Neural cell (in vitro differentiated cells): Measurements from ENCODE around the gene SYNPO2. TPM values are rescaled to one million over a fixed set of nuclear protein-coding genes. Genes with fewer than 3 reads are reported as not detected.

Source experiments
- H2AFZ ChIP-seq: fragments of 200-600, 300-800 bp; sonication (generic), shearing (Covaris generic); 2 replicates; pipeline ENCODE4 v1.6.0; 2014; ENCODE audit warnings: low read depth, mild to moderate bottlenecking, antibody characterized with exemption, low read length, moderate library complexity
- H3F3A ChIP-seq: fragments of 200-600 bp; shearing (Covaris generic); 2 replicates; pipeline ENCODE4 v1.6.1; 2016; ENCODE audit warnings: mild to moderate bottlenecking, moderate library complexity, mixed read lengths, antibody characterized with exemption, low read length; ENCODE audit not compliant: insufficient read depth, poor library complexity, severe bottlenecking
- H3K27ac ChIP-seq: fragments of 200-600, 300-800 bp; sonication (generic), shearing (Covaris generic); 2 replicates; pipeline ENCODE4 v1.5.1; 2014; ENCODE audit warnings: mild to moderate bottlenecking, low read length, moderate library complexity
- H3K27me3 ChIP-seq: fragments of 300-800, 200-600 bp; sonication (generic), shearing (Covaris generic); 2 replicates; pipeline ENCODE4 v1.6.0; 2014; ENCODE audit warnings: mild to moderate bottlenecking, low read depth, low read length, moderate library complexity; ENCODE audit not compliant: insufficient read depth
- H3K36me3 ChIP-seq: fragments of 300-800, 200-600 bp; sonication (generic), shearing (Covaris generic); 2 replicates; pipeline ENCODE4 v1.5.1; 2014; ENCODE audit warnings: mild to moderate bottlenecking, antibody characterized with exemption, low read length, moderate library complexity; ENCODE audit not compliant: insufficient read depth
- H3K4me2 ChIP-seq: fragments of 300-800, 200-600 bp; sonication (generic), shearing (Covaris generic); 2 replicates; pipeline ENCODE4 v1.6.0; 2014; ENCODE audit warnings: mild to moderate bottlenecking, low read length
- H3K4me3 ChIP-seq: fragments of 300-800, 200-600 bp; sonication (generic), shearing (Covaris generic); 2 replicates; pipeline ENCODE4 v1.5.1; 2014; ENCODE audit warnings: mild to moderate bottlenecking, low read length, moderate library complexity
- H3K79me2 ChIP-seq: fragments of 200-600 bp; shearing (Covaris generic); replicated peaks from 2 replicates; pipeline ENCODE4 v1.6.0; 2014; ENCODE audit warnings: mild to moderate bottlenecking, low read length, moderate library complexity; ENCODE audit not compliant: insufficient read depth
- H3K9ac ChIP-seq: fragments of 300-800, 200-600 bp; sonication (generic), shearing (Covaris generic); 2 replicates; pipeline ENCODE4 v1.6.1; 2016; ENCODE audit warnings: mild to moderate bottlenecking, low read length, mixed read lengths
- H3K9me2 ChIP-seq: fragments of 200-600 bp; shearing (Covaris generic); 2 replicates; pipeline ENCODE4 v1.6.1; 2016; ENCODE audit warnings: mild to moderate bottlenecking, low read length, mixed read lengths; ENCODE audit not compliant: insufficient read depth
- H3K9me3 ChIP-seq: fragments of 200-600, 300-800 bp; sonication (generic), shearing (Covaris generic); 2 replicates; pipeline ENCODE4 v1.6.1; 2016; ENCODE audit warnings: mild to moderate bottlenecking, mixed run types, low read length, moderate library complexity, mixed read lengths
- H4K20me1 ChIP-seq: fragments of 200-600 bp; shearing (Covaris generic); 2 replicates; pipeline ENCODE4 v1.6.1; 2016; ENCODE audit warnings: mild to moderate bottlenecking, mixed run types; ENCODE audit not compliant: insufficient read depth
- CTCF ChIP-seq: fragments of 450-650 bp; IDR thresholded peaks from 2 replicates; pipeline ENCODE4 v1.5.1; 2014; ENCODE audit warnings: antibody characterized with exemption, mild to moderate bottlenecking, moderate library complexity; ENCODE audit not compliant: poor library complexity, severe bottlenecking
- EP300 ChIP-seq: fragments of 450-650 bp; conservative IDR thresholded peaks from 2 replicates; pipeline ENCODE4 v1.6.1; 2014; ENCODE audit warnings: antibody characterized with exemption, mild to moderate bottlenecking, moderate library complexity; ENCODE audit not compliant: poor library complexity, severe bottlenecking
- EZH2 ChIP-seq: fragments of 200-600, 300-800 bp; shearing (Covaris generic), sonication (generic); IDR thresholded peaks from 2 replicates; pipeline ENCODE4 v1.6.1; 2014; ENCODE audit warnings: antibody characterized with exemption, low read length, borderline replicate concordance, mild to moderate bottlenecking; ENCODE audit not compliant: insufficient read depth, poor library complexity, severe bottlenecking
- MXI1 ChIP-seq: fragments of 450-650 bp; conservative IDR thresholded peaks from 2 replicates; pipeline ENCODE4 v1.6.1; 2014; ENCODE audit warnings: antibody characterized with exemption, mild to moderate bottlenecking; ENCODE audit not compliant: poor library complexity, severe bottlenecking
- POLR2AphosphoS5 ChIP-seq: IDR thresholded peaks from 2 replicates; pipeline ENCODE4 v1.6.1; 2012
- RAD21 ChIP-seq: fragments of 450-650 bp; conservative IDR thresholded peaks from 2 replicates; pipeline ENCODE4 v1.6.1; 2014; ENCODE audit warnings: antibody characterized with exemption, mild to moderate bottlenecking, moderate library complexity
- REST ChIP-seq: IDR thresholded peaks from 2 replicates; pipeline ENCODE4 v1.6.1; 2012; ENCODE audit warnings: borderline replicate concordance
- SMC3 ChIP-seq: fragments of 450-650 bp; conservative IDR thresholded peaks from 2 replicates; pipeline ENCODE4 v1.6.1; 2014; ENCODE audit warnings: antibody characterized with exemption, mild to moderate bottlenecking, moderate library complexity; ENCODE audit not compliant: poor library complexity
- TAF1 ChIP-seq: IDR thresholded peaks from 2 replicates; pipeline ENCODE4 v1.6.1; 2012; ENCODE audit warnings: low read depth
- polyA plus RNA-seq: library from polyadenylated mRNA; depleted of rRNA; stranded (reverse); fragments of >200 nt; gene quantifications from 2 replicates; pipeline ENCODE4 v1.2.3, GENCODE V29; 2014

SYNPO2 gene
- polyA plus RNA-seq, 1 donor from 2014 or later = 0.14 TPM

- no peak overlapping the region for H3K4me3 ChIP-seq
- H2AFZ ChIP-seq = no peak overlapping the region
- no peaks in the 10 kb centered on the region for H3K9me2 ChIP-seq
- H3K36me3 ChIP-seq = no peaks in the 10 kb centered on the region
- H3K27me3 ChIP-seq = no peaks in the 10 kb centered on the region
- no peak overlapping the region for H3K27ac ChIP-seq
- H3K4me2 ChIP-seq = no peak overlapping the region
- H4K20me1 ChIP-seq = no peaks in the 10 kb centered on the region
- no peaks in the 10 kb centered on the region for H3F3A ChIP-seq
- no peaks in the 10 kb centered on the region for H3K9me3 ChIP-seq
- no peaks in the 10 kb centered on the region for H3K79me2 ChIP-seq
- H3K9ac ChIP-seq = no peak overlapping the region
- TF ChIP-seq TAF1 = no peak
- no peak for TF ChIP-seq SMC3
- TF ChIP-seq RAD21 = no peak
- TF ChIP-seq CTCF = no peak
- TF ChIP-seq MXI1 = no peak
- TF ChIP-seq EZH2 = no peak
- TF ChIP-seq REST = no peak
- no peak for TF ChIP-seq POLR2AphosphoS5
- no peak for TF ChIP-seq EP300
Measured at GRCh38 chr4:119038116-119038841, 149.6 kb downstream of the SYNPO2 start.

- H3K27me3 ChIP-seq = no peaks in the 10 kb centered on the region
- no peaks in the 10 kb centered on the region for H3K9me2 ChIP-seq
- H3K9me3 ChIP-seq = no peaks in the 10 kb centered on the region
- H3K27ac ChIP-seq = no peak overlapping the region
- no peak overlapping the region for H3K4me2 ChIP-seq
- no peaks in the 10 kb centered on the region for H4K20me1 ChIP-seq
- no peak overlapping the region for H3K4me3 ChIP-seq
- no peaks in the 10 kb centered on the region for H3K36me3 ChIP-seq
- no peak overlapping the region for H3K9ac ChIP-seq
- no peaks in the 10 kb centered on the region for H3K79me2 ChIP-seq
- H2AFZ ChIP-seq = no peak overlapping the region
- no peaks in the 10 kb centered on the region for H3F3A ChIP-seq
- TF ChIP-seq CTCF = no peak
- no peak for TF ChIP-seq MXI1
- no peak for TF ChIP-seq TAF1
- TF ChIP-seq POLR2AphosphoS5 = no peak
- no peak for TF ChIP-seq EZH2
Measured at GRCh38 chr4:119039160-119039559, 150.5 kb downstream of the SYNPO2 start.
